ENCODE data around the gene DDX10.

The DDX10 gene

DNA sequence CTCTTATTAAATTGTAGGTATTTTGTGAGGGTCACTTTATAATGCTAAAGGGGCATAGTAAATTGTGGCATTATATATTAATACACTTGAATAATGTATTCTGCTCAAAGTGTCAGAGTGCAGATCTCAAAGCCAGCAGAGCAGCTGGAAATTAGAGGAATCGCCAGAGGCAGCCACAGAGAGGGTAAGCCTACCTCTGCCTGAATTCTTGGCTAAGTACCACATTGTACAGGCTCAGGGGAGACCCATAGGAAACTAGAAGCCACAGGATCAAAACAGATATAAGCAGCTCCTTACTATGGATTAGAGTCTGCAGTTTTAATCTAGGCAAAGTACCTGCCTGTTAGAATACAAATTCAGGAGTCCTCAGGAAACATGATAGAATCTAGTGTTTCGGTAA, 249.3 kb downstream of the DDX10 start:
- no peak for DNase-seq

DNA sequence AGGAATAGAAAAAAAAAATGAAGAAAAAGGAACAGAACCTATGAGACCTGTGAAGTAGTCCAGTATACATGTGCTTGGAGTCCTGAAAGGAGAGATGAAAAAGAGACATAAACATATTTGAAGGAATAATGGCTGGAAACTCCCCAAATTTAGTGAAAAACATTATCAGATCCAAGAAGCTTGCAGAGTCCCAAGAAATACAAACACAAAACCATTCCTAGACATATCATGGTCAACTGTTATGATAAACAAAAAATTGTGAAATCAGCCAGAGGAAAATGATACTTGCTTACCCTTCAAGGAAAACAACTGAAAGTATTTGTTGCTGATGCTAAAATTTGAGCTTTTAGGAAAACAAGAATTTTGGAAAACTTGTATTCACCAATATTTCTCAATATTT, 250.1 kb downstream of the DDX10 start:
- DNase-seq = no peak

- no peak for DNase-seq
Measured at GRCh38 chr11:108915666-108916065, 250.8 kb downstream of the DDX10 start.

DNA sequence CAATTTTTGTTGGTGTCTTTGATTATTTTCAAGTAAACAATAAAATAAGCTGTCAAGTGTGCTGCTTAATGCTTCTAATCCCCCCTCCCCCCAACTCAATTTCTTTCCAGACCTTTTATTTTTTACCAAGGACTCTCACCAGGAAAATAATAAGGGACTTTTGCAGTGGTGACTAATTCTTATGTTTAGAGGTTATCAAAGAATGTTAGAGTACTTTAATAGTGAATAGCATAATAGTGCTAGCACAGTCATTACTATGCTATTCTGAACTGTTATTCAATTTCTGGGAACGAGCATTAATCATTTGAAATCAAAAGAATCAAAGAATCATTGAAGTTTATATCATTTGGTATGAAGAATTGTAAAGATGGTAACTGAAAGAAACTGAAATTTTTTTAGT, 251.4 kb downstream of the DDX10 start:
- DNase-seq = no peak

GRCh38 chr11:108916935-108917334, 252.1 kb downstream of the DDX10 start:
- no peak for DNase-seq

DNA sequence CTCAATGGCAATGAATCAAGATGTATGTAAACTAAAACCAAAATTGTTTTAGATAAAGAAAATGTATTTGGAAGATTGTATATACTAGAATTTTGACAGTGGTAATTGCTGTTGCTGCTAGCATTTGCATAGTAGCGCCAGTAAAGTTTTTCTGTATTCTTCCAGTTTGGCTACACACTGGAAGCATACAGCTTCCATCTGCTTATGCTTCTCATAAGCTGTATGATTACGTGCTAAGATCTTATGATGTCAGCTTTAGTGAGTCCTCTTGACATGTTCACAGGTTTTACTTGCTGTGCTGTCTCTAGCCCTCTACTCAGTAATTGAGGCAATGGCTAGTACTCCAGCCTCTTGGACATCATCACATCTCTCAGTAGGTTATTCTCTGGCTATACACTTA, 256.3 kb downstream of the DDX10 start:
- DNase-seq = no peak

- no peak for DNase-seq
Measured at GRCh38 chr11:108922241-108922640, 257.4 kb downstream of the DDX10 start.

GRCh38 chr11:108923413-108923812, 258.5 kb downstream of the DDX10 start:
- no peak for DNase-seq

- DNase-seq = no peak
Measured at GRCh38 chr11:108926171-108926840, 261.4 kb downstream of the DDX10 start.

DNA sequence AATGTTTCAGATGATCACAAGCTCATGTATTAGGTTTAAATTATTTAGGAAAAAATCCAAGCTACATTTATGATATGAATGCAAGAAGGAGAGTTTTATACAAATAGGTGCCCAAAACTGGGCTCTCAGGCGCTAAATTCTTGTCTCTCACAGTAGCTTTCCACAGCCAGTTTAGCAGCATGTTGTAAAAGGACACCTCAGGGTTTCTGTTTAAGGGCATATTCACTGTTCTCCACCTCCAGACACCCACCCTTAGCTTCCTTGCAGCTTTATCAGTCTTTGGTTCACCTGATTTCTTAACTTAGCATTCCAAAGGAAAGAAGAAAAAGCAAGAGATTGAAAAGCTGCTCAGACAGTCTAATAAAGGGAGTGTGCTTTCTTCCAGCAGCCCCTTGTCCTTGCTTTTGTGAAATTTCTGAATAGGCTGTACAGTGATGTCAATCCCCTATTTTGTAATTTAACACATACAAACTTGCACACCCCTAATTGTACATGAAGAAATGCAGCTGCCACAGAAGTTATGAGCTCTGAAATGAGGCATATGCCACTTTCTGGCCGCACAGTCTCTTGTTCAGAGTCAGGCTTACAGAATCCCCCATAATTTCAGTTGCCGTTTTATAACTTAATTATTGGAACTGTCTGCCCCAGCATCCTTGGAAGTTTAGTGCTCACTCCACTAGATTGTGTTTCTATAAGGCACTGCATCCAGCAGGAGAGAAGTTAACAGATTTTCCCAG, 262.1 kb downstream of the DDX10 start:
- DNase-seq = no peak

- DNase-seq = no peak
Measured at GRCh38 chr11:108927791-108928545, 263.1 kb downstream of the DDX10 start.

GRCh38 chr11:108929241-108929640, 264.4 kb downstream of the DDX10 start:
- no peak for DNase-seq

- no peak for DNase-seq
Measured at GRCh38 chr11:108931168-108931567, 266.3 kb downstream of the DDX10 start.

- DNase-seq = no peak
Measured at GRCh38 chr11:108933630-108934029, 268.8 kb downstream of the DDX10 start.

- no peak for DNase-seq
Measured at GRCh38 chr11:108934289-108934688, 269.4 kb downstream of the DDX10 start.

GRCh38 chr11:108934696-108935095, 269.8 kb downstream of the DDX10 start:
- no peak for DNase-seq

- no peak for DNase-seq
Measured at GRCh38 chr11:108937746-108938145, 272.9 kb downstream of the DDX10 start.

- DNase-seq = no peak
Measured at GRCh38 chr11:108938604-108939003, 273.7 kb downstream of the DDX10 start.

DNA sequence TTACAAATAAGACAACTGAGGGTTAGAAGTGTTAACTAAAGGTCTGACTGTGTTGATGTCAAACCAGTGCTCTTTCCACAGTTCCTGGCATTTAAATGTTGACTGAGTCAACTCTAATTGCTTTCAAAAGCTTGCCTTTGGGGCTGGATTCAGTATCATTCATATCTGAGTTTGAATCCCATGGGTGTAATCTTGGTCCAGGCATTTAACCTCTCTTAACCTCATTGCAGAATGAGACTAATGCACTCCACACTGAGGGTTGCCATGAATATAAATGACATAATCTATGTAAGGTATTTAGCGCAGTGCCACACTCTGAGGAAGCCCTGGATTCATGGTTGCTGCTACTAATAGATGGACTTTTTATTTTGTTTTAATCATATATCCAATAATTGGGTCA, 274.3 kb downstream of the DDX10 start:
- no peak for DNase-seq

GRCh38 chr11:108943853-108944252, 279.0 kb downstream of the DDX10 start:
- no peak for DNase-seq

DNA sequence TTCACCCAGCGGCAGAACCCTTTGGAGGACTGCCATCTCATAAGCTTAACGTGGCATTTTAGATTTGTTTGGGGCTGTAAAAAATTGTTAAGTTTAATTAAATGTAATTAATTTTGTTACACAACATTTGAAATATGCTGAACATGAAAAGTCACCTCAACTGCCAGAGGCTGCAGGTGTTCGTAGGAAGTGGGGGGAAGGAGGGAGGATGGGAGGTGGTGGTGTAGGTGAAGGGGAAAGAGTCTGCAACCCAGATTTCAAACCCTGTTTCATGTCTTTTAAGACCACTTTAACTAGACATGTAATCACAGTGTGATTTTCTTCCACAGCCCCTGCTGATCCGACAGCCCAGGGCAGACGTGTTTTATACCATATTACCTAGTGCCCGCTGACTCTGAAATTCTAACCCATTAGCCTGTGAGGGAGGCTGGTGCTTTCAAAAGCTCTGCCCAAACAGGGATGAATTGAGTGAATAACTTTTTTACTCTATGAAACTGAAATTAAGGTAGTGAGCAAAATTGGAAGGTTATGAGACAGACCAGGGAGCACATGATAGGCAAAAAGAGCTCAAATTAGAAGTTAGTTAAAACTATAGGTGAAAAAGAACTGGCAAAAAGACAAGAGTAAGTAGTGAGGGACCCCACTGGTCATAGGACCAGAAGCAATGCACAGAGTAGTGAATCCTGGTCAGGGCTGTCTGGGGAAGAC, 279.8 kb downstream of the DDX10 start:
- no peak for DNase-seq

GRCh38 chr11:108945341-108945740, 280.5 kb downstream of the DDX10 start:
- no peak for DNase-seq
